WTC11 (cell line): ENCODE results near the gene PTGS1.

Experiments used
- AFF4 ChIP-seq: sonication (generic); formaldehyde crosslinking; IDR thresholded peaks from 2 replicates; pipeline ENCODE4 v1.8.1; 2023; ENCODE audit warnings: mild to moderate bottlenecking, missing genetic modification reagents, borderline replicate concordance
- CTCF ChIP-seq: fragments of 200-600 bp; IDR thresholded peaks from 2 replicates; pipeline ENCODE4 v1.8.0; 2022; ENCODE audit warnings: antibody characterized with exemption
- ELF4 ChIP-seq: sonication (generic); formaldehyde crosslinking; IDR thresholded peaks from 2 replicates; pipeline ENCODE4 v1.8.1; 2022; ENCODE audit warnings: low read depth, mild to moderate bottlenecking, moderate library complexity, missing genetic modification reagents
- KAT7 ChIP-seq: sonication (generic); formaldehyde crosslinking; IDR thresholded peaks from 2 replicates; pipeline ENCODE4 v1.8.1; 2023; ENCODE audit warnings: missing genetic modification reagents, mild to moderate bottlenecking, borderline replicate concordance
- MAX ChIP-seq: sonication (generic); formaldehyde crosslinking; IDR thresholded peaks from 2 replicates; pipeline ENCODE4 v1.8.0; 2022; ENCODE audit warnings: mild to moderate bottlenecking, missing genetic modification reagents
- MYBL2 ChIP-seq: sonication (generic); formaldehyde crosslinking; IDR thresholded peaks from 2 replicates; pipeline ENCODE4 v1.8.1; 2023; ENCODE audit warnings: mild to moderate bottlenecking, moderate library complexity, missing genetic modification reagents
- PRDM15 ChIP-seq: sonication (generic); formaldehyde crosslinking; IDR thresholded peaks from 2 replicates; pipeline ENCODE4 v1.8.0; 2022; ENCODE audit warnings: missing genetic modification reagents
- USF1 ChIP-seq: sonication (generic); formaldehyde crosslinking; IDR thresholded peaks from 2 replicates; pipeline ENCODE4 v1.8.0; 2022; ENCODE audit warnings: mild to moderate bottlenecking, missing genetic modification reagents
- USF2 ChIP-seq: sonication (generic); formaldehyde crosslinking; IDR thresholded peaks from 2 replicates; pipeline ENCODE4 v1.8.1; 2023; ENCODE audit warnings: mild to moderate bottlenecking, missing genetic modification reagents, moderate library complexity
- ZNF232 ChIP-seq: sonication (generic); formaldehyde crosslinking; IDR thresholded peaks from 2 replicates; pipeline ENCODE4 v1.8.0; 2022; ENCODE audit warnings: mild to moderate bottlenecking, missing genetic modification reagents
- ZSCAN18 ChIP-seq: fragments of 250-450 bp; sonication (Bioruptor Pico); IDR thresholded peaks from 2 replicates; pipeline ENCODE4 v2.1.2; 2022; ENCODE audit warnings: mild to moderate bottlenecking, moderate library complexity

GRCh38 chr9:122393284-122393983 is 22.6 kb downstream of the PTGS1 start:
- TF ChIP-seq PRDM15 (CRISPR knock-in tag) = no peak
- no peak for TF ChIP-seq CTCF
- TF ChIP-seq USF2 = no peak
- TF ChIP-seq ZSCAN18 (CRISPR knock-in tag) = no peak
- no peak for TF ChIP-seq MAX
- TF ChIP-seq ELF4 = no peak
- no peak for TF ChIP-seq AFF4 (CRISPR knock-in tag)
- TF ChIP-seq USF1 = no peak
- TF ChIP-seq MYBL2 (CRISPR knock-in tag) = no peak
- no peak for TF ChIP-seq KAT7 (CRISPR knock-in tag)
- no peak for TF ChIP-seq ZNF232 (CRISPR knock-in tag)
